Head of caudate nucleus (tissue), 42 donors: ENCODE measurements around the gene ZNF467.

ENCODE experiments used
- DNase-seq, 42 donors: peaks; one replicate each; pipeline versions ENCODE4 v3.0.0 to v3.0.0-alpha.2; 2020 to 2021; ENCODE audit warnings: mixed read lengths in 7 of 42
- intact Hi-C: fragments of 100-400 bp; cut with DNase I; formaldehyde crosslinking; loops from one replicate; pipeline ENCODE4 v1.15.0; 2022

Gene ZNF467

GRCh38 chr7:149790146-149790548, 16.8 kb upstream of the ZNF467 start:
- peak in 14 of 42 donors; percentile 27 to 70 (median 52) for DNase-seq
- intact Hi-C loops: no loop called here

DNA sequence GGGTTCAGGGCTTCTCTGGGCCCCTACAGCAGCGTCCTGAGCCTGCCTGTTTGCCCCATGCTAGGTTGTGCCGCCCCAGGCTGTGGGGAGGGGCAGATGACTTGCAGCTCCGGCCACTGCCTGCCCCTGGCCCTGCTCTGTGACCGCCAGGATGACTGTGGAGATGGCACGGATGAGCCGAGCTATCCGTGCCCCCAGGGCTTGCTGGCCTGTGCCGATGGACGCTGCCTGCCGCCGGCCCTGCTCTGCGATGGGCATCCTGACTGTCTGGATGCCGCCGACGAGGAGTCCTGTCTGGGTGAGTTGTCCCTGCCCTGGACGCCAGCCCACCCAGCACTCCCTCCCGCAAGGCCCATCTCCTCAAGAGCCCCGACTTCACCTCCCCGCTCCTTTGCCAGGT, 15.7 kb upstream of the ZNF467 start:
- DNase-seq: no peak
- intact Hi-C loops: no loop called here

DNA sequence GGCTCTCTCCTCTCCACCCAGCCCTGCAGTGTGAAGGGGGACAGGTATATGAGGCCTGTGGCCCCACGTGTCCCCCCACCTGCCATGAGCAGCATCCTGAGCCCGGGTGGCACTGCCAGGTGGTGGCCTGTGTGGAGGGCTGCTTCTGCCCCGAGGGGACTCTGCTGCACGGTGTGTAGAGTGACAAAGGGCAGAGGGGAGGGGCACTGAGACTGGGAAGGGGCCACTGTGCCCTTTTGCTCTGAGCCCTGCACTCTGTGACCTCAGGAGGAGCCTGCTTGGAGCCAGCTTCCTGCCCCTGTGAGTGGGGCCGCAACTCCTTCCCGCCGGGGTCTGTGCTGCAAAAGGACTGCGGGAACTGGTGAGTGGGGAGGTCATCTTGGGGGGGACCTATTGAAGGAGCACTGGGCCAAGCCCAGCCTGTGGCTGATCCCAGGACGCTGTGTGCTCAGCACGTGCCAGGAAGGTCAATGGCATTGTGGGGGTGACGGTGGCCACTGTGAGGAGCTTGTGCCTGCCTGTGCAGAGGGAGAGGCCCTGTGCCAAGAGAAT, 15.0 kb upstream of the ZNF467 start:
- intact Hi-C loops: no loop called here
- DNase-seq: no peak

- intact Hi-C loops: no loop called here
- peak in 3 of 42 donors; percentile 27 to 51 (median 37) for DNase-seq
Measured at GRCh38 chr7:149787428-149788299, 14.3 kb upstream of the ZNF467 start.

DNA sequence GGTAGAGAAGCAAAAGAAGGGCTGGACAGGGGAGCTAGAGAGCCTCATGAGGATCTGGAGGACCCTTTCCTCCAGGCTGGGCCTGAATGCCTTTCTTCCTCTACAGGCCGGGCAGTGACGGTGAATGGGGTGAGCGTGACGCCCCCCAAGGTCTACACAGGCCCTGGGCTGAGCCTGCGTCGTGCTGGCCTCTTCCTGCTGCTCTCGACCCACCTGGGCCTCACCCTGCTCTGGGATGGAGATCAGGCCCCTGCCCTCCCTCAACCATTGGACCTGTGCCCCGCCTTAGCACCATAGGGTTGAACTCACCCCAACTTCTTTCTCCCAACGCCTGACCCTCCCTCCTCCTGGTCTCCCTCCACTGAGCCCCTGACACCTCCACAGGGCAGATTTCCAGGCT, 12.6 kb upstream of the ZNF467 start:
- no peak for DNase-seq
- intact Hi-C loops: no loop called here

DNA sequence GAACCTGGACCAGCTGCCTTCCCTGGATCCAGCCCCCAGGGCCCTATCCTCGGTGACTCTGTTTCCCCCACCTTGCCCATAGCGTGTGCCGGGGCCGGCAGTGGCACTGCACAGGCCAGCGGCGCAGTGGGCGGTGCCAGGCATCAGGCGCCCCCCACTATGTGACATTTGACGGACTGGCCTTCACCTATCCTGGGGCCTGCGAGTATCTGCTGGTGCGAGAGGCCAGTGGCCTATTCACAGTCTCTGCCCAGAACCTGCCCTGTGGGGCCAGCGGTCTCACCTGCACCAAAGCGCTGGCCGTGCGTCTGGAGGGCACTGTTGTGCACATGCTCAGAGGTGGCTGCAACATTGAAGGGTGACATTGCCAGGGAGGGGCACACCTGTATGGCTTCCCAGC, 12.0 kb upstream of the ZNF467 start:
- intact Hi-C loops: no loop called here

GRCh38 chr7:149784251-149784608, 10.8 kb upstream of the ZNF467 start:
- DNase-seq: no peak
- intact Hi-C loops: no loop called here

More for the DNA sequence above, 12.0 kb upstream of the ZNF467 start:
- DNase-seq: no peak

- peak in 35 of 42 donors; percentile 25 to 79 (median 54) for DNase-seq
- intact Hi-C loops: no loop called here
Measured at GRCh38 chr7:149783386-149784250, 10.2 kb upstream of the ZNF467 start.

DNA sequence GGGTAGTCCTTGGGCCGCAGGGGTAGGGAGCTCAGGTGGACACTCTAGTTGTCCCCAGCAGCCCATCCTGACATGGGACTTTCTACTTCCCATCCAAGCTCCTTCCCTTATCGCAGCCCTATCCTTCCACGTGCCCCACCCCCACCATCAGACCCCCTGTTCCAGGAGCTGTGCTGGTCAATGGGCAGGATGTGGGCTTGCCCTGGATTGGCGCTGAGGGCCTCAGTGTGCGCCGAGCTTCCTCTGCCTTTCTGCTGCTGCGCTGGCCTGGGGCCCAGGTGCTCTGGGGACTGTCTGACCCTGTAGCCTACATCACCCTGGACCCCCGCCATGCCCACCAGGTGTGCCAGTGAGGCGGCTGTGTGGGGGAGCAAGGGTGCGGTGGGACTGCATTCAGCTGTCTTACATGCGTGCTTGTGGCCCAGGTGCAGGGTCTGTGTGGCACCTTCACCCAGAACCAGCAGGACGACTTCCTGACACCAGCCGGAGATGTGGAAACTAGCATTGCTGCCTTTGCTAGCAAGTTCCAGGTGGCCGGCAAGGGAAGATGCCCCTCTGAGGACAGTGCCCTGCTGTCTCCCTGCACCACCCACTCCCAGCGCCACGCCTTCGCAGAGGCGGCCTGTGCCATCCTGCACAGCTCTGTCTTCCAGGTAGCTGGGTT, 9.4 kb upstream of the ZNF467 start:
- no peak for DNase-seq
- intact Hi-C loops: no loop called here

DNA sequence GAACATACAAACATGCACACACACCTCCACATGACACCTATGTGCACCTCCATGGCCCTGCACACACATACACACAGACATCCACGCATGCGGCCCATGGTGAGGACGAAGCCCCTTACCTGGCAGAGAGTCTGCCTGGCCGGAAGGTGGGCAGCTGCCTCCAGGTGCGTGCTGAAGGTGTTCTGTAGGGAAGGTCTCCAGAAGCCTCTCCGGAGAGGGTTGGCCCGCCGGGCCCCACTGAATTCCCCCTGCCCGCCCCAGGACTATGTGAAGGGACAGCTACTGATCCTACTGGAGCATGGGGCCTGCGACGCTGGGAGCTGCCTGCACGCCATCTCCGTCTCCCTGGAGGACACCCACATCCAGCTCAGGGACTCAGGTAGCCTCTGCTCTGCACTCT, 8.5 kb upstream of the ZNF467 start:
- intact Hi-C loops: no loop called here
- DNase-seq: no peak

DNA sequence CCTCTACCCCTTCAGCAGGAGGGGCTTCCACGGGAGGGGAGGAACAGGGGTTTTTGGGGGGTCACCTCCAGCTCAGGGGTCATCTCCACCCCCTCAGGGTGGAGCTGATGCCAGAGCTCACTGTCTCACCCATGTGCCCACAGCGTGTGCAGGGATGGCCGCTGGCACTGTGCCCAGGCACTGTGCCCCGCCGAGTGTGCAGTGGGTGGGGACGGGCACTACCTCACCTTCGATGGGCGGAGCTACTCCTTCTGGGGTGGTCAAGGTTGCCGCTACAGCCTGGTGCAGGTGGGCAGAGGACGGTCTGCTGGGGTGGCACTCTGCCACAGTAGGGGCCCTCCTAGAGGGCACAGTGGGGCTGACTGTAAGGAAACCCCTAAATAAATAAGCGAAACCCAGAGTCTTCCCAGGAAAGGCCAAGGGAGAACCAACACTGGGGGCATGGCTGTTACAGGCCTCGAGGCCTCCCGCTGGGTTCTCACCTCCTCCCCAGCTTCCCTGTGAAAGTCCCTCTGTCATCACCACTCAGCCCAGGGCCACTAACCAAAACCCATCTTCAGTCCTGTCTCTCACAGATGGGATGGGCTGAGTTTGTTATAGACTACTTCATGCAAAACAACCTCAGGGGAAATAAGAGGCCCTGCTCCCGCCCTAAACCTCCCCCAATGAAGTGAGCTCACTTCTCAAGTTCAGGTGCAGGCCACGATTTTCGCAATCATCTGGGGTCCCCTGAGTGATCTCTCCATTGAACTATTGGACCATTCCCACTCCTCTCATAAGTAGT, 7.4 kb upstream of the ZNF467 start:
- DNase-seq: no peak
- intact Hi-C loops: no loop called here

GRCh38 chr7:149780056-149780455, 6.7 kb upstream of the ZNF467 start:
- DNase-seq: no peak
- intact Hi-C loops: no loop called here

DNA sequence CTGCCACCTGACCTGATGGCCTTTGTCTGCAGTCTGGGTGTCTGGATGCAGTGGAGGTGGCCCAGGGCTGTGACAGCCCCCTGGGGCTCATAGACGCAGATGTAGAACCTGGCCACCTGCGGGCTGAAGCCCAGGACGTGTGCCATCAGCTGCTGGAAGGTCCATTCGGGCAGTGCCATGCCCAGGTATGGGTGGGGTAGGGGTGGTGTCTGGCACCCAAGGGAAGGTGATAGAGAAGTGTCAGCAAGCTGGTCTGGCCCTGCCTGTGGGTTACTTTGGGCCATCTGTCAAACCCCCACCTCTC, 6.1 kb upstream of the ZNF467 start:
- no peak for DNase-seq

DNA sequence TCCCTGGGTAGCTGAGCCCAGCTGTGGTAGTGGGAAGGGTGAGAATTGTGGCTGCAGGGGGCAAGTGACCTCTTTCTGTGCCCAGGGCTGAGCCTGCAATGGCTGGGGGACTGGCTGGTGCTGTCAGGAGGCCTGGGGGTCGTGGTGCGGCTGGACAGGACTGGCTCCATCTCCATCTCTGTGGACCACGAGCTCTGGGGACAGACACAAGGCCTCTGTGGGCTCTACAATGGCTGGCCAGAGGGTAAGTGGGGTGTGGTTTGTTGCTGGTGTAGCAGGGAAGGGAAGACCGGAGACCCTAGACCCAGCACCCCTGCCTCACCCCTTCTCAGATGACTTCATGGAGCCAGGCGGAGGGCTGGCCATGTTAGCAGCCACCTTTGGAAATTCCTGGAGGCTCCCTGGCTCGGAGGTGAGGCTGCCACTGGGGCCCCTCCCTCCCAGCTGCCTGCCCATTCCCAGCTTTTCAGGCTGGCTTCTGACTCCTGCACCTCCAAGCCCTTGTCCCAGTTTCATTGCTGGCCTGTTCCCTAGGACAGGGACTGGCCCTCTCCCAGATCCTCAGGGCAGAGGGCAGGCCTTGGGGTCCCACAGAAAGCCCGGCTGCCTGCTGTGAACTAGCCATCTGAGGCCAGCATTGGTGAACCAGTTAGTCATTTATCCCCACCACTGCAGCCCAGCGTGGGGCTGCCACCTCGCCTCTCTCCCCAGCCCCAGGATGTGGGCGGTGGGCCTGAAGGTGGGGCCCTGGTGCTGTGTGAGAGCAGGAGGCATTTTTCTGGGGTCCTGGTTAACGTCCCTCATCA, 5.5 kb upstream of the ZNF467 start:
- intact Hi-C loops: no loop called here
- DNase-seq: no peak

More for the DNA sequence above, 6.1 kb upstream of the ZNF467 start:
- intact Hi-C loops: no loop called here

- intact Hi-C loops: no loop called here
- DNase-seq: no peak
Measured at GRCh38 chr7:149778327-149778637, 4.9 kb upstream of the ZNF467 start.

GRCh38 chr7:149777551-149778326, 4.4 kb upstream of the ZNF467 start:
- intact Hi-C loops: no loop called here
- DNase-seq: no peak

DNA sequence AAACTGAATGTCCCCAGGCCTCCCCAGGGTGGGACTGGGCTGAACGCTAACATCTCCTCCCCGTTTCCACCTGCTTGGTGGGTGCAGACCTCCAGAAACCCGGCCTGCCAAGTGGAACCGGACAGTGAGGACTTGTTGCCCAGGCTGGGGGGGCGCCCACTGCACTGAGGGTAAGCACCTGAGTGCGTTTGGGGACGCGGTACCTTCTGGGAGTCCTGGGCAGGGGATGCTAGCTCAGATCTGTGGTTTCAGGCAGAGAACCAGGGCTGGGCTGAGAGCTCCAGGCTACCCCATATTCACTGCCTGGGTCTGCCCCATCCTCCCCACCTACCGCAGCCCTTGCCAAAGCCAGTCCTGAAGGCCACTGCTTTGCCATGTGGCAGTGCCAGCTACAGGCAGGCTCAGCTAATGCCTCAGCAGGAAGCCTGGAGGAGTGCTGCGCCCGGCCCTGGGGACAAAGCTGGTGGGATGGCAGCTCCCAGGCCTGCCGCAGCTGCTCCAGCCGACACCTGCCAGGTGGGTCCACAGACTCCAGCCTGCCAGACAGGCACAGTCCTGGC, 3.5 kb upstream of the ZNF467 start:
- intact Hi-C loops: no loop called here
- DNase-seq: peak in 1 of 42 donors; percentile 25
